ENCODE data around the gene MYH14.
"Not testable (repeated sequence)": the region's sequence is repeated elsewhere in the genome, so short reads cannot be mapped to it uniquely, and the experiment has no call there.

Gene MYH14

DNA sequence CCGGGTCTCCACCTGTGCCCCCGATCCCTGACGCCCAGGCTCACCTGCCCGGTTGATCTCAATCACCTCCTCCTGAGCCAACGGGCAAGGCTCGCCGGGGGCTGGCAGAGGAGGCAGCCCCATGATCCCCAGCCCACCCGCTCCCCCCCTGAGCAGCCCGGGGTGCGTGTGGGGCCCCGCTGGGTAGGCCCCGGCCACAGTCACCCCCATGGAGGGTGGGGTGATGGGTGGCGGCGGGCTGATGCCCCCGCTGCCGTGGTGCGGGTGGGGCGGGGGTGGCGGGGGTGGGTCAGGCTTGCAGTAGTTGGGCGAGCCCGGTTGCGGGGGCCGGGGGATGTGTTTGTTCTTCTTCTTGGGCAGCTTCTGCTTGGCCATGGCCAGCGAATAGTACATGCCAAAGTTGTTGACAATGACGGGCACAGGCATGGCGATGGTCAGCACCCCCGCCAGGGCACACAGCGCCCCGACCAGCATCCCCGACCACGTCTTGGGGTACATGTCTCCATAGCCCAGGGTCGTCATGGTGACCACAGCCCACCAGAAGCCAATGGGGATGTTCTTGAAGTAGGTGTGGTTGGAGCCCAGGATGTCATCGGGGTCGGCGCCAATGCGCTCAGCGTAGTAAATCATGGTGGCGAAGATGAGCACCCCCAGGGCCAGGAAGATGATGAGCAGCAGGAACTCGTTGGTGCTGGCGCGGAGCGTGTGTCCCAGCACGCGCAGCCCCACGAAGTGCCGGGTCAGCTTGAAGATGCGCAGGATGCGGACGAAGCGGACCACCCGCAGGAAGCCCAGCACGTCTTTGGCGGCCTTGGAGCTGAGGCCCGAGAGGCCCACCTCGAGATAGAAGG lies 119.7 kb downstream of the MYH14 start:
- no peak for DNase-seq

DNA sequence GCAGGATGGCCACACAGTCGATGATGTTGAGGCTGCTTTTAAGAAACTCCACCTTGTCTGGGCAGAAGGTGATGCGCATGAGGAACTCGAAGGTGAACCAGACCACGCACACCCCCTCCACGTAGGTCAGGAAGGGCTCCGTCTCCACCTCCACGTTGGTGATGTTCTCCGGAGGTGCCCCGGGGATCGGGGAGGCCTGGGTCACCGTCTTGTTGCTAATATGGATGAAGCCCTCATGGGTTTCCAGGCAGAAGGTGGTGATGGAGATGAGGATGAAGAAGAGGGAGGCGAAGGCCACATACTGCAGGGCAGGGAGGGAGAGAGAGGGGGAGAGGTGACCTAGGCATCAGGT lies 120.3 kb downstream of the MYH14 start:
- DNase-seq = no peak

DNA sequence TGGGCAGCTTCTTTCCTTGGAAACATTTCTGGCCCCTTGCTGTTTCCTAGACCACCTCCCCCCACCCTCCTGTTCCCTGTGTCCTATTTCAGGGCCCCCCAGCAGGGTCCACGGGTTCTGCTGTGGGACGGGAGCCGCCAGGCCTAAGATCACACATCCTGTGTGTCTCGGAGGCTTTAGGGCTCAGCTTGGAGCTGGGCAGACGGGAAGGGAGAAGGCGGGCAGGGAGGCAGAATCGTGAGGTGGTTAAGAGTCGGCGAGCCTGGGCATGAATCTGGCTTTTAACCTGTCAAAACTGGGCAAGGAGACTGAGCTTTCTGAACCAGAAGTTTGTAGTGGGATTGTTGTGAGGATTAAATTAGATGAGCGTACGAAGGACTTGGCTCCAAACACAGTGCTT lies 120.9 kb downstream of the MYH14 start:
- no peak for DNase-seq

DNA sequence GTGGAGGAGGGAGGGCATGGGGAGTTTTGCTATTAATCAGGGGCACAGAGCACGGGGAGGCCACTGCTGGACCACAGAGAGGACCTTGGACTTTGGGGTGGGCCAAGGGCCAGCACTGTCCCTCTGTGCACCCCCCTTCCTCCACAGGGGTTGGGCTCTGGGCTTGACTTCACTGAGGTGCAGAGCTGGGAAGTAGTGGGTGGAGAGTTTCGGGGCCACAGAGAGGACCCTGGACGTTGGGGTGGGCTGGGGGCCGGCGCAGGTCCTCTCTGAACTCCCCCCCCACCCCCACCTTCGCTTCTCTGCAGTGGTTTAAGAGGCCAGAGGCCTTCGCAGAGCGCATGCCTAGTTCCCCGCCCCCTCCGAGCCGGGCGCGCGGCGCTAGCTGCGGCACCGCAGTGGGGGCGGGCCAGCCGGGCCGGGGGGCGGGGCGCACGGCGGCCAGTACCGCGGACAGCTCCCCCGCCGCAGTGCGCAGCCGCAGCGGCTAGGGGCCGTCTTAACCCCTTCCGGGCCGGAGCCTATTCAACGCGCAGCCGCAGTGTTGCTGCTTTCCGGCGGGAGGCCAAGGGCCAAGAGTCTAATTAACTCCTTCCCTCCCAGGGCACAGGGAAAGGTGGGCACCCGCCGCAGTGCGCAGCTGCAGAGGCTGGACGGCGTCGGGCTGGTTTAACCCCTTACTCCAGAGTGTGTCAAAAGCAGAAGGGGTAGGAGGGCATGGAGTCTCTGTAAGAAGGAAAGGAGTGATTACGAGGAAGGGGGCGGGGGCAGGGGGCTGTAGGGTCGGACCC lies 122.1 kb downstream of the MYH14 start:
- peak; percentile 80 for DNase-seq

DNA sequence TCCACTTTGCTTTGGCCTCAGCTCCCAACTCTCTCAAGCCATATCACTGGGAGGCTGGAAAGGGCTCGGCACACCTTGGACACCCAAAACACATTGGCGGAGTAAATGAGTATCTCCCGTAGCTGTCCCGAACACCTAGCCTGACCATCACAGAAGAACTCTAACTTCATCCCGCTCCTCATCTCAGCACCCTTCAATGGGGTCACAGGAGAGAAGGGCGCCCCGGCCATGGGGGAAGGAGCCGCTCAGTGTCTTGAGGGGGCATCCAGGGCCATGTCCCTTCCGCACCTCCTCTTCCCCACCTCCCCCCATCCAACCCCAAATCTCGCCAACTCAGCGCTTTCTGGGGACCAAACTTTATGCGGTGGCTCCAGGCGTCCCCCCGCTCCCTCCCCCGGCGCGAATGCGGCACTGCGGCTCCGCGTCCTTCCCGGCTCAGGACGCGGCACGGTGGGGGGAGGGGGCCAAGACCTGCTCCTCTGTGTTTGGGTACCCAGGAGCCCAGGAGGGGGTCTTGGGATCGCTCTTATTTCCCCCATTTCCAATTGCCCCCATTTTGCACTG lies 122.8 kb downstream of the MYH14 start:
- DNase-seq = no peak

DNA sequence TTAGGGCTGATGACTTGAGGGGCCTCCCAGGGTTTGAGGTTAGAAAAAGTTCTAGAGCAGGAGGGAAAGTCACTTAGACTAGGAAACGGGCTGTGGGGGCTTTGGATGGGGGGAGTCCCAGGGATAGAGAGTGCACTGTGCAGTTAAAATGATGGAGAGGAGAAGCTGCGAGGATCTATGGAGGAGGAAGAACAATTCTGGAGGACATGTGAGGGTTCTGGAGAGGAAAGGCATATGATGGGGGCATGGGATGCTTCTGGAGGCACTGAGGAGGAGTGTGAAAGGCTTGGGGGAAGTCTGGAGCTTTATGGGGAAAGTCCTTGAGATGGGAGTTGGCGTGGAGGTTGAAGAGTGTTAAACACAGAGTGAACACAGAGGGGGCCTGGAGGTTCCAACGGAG lies 123.6 kb downstream of the MYH14 start:
- no peak for DNase-seq

DNA sequence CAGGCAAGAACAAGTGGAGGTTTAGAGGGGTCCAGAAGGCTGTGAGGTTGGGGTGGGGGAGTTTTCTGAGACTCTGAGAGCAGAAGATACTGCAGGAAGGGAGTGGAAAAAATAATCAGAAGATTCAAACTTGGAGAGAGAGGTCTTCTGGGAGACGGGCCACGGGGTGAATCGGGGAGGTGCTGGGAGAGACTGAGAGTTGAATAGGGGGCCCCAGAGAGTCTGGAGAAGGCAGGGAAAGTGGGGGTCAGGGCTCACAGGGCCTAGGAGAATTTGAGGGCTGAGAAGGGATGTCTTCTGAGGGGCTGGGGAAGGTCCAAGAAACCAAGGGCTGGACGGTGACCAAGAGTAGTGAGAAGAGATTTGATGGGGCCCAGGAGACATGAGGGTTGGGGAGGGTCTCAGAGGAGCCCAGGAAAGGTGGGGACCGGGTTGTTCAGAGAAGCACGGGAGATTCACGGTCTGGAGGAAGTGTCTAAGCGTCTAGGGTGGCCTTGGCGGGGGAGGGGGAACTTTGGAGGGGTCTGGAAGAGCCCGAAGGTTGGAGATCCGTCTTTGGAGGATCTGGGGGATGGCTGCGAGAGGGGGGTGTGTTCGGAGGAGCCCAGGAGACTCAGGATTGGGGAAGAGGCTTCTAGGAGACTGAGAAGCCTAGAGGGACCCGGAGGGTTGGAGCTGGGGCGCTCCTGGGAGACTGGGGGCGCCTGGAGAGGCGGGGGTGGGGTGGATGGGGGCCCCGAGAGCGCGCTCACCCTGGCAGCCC lies 124.2 kb downstream of the MYH14 start:
- no peak for DNase-seq

DNA sequence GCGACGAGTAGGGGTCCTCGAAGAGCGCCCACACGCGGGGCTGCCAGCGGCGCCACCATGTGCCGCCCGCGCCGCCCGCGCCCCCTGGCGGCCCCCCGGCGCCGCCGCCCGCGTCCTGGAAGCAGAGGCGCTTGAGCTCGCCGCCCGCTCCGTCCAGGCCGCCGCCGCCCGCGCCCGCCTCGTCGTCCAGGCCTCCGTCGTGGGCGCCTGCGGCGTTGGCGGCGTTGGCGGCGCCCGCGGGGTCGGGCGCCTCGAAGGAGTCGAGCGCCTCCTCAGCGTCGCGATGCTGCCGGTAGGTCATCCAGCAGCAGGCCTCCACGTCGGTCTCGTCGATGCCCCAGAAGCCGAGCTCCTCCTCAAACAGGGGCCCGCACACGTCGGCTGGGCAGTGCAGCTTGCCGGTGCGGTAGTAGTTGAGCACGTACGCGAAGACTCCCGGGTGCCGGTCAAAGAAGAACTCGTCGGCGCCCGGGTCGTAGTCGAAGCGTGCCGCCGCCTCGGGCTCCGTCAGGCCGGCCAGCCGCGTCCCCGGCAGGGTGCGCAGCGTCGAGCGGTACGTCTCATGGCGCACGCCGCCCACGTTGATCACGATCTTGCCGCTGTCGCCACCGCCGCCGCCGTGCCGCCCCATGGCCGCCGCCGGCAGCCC lies 124.9 kb downstream of the MYH14 start:
- DNase-seq = peak; percentile 46

DNA sequence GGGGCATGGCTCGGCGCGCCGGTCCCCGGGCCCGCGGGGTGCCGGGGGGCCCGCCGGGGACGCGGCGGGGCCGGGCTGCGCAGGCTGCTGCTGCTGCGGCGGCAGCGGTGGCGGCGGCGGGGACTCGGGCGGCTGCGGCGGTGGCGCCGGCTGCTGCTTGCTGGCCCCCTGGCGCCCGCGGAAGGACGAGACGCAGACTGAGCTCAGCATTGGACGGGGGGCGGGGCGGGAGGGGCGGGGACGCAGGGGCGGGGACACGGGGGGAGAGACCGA lies 125.4 kb downstream of the MYH14 start:
- no peak for DNase-seq

DNA sequence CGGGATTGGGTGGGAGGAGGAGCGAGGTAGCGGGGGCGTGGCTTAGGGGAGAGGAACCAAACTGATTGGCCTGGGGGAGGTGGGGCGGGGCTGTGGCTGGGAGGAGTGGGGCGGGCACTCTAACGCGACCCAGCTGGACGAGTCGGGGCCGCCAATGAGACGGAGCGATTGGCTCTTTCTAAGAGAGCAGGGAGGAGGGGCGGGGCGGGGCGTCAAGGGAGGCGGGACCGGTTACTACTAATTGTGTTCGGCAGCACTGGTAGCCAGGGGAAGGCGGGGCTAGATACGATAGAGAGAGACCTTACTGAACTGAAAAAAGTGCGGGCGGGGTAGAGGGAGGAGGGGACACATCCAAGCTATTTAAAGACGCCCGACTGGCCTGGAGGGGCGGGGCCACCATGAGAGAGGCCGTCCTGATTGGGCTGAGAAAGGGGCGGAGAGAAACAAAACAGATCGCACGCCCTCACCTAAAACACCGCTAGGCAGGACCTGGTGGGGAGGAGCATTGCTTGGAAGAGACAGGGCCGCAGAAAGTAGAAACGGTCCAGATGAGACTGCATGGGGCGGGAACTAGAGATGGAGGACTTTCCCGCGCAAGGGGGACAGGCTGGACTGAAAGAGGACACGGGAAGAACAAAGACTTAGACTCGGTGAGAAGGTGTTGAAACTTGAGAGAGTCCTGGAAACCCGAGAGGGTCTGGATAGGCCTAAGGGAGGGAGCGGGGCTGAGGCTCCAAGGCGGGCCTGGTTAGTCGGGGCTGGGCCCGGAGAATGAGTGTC lies 125.9 kb downstream of the MYH14 start, which contains the start of gene KCNC3:
Gene KCNC3, minus strand, starts transcription at position 232 of the 780 bp plus-strand sequence. CDS start 295 bp downstream, outside the sequence.
- DNase-seq = peak; percentile 100

DNA sequence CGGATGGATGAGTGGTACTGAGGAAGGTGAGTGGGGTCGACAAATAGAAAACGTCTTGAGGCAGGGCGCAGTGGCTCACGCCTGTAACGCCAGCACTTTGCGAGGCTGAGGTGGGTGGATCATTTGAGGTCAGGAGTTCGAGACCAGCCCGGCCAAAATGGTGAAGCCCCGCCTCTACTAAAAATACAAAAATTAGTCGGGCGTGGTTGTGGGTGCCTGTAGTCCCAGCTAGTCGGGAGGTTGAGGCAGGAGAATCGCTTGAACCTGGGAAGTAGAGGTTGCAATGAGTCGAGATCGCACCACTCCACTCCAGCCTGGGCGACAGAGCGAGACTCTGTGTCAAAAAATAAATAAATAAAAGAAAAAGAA lies 126.5 kb downstream of the MYH14 start:
- not testable (repeated sequence) for DNase-seq

DNA sequence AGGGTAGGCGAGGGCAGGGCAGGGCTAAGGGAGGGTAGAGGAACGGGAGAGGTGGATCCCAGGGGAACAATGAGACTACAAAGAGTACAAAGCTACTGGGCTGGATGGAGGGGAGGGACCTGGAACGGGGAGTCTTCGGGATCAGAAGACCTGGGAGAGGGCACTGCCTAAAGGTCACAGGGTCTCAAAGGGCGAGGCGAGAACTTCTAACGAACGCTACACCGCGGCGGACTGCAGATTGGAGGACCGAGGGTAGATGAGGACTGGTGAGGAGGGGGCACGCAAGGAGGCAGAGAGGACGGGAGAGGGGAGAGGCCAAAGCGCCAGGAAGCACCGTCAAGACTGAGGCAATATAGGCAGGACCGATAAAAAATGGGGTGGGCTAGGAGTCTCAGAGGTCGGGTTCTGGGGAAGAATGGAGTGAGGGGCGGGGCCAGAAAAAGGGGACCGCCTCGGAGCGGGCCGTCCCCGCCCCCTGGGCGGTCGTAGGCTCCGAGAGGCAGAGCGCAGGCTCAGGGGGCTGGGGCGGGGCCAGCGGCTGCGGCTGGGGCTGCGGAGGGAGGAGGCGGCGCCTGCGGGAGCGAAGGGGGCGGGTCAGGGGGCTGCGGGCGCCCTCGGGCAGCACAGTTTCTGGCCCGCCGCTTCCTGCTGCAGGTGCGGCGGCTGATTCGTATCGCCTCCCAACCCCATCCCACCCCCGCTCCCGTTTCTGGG lies 127.1 kb downstream of the MYH14 start:
- DNase-seq = peak; percentile 91

DNA sequence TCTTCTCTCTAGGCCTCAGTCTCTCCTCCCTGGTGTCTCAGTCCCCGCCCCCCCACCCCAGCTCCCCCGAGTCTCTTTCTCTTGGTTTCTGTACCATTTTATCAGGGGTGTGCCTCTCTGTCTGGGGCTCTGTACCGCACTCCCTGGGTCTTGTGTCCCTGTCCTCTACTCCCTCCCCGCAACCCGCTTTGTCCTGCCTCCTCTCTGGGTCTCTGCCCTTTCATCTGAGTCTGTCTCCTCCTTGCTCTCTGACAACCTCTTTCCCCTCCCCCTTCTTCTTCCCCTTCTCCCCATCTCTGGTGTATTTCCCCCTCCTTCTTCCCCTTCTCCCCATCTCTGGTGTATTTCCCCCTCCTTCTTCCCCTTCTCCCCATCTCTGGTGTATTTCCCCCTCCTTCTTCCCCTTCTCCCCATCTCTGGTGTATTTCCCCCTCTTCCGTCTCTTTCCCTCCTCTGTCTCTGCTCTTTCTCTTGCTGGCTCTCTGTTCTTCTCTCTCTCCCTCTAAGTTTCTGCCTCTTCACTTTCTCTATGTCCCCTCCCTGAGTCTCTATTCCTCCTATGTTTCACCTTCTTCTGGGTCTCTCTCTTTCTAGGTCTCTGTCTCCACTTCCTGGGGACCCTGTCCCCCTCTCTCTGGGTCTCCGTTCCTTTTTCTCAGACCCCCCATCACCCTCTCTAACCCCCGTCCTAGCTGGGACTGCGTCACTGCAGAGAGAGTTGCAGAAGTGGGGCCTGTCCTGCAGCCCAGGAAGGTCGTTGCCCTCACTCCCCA lies 128.0 kb downstream of the MYH14 start:
- DNase-seq = no peak

DNA sequence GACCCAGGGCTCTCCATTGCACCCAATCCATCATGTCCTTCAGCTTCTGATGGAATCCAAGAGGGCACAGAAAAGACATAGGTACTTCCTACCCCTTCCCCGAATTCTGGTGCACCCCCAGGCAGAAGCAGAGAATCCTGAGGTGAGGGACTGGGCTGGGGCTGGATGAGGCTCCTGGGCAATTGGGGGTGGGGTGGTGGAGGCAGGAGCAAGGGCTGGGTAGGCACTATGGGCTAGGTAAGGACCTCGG lies 128.5 kb downstream of the MYH14 start:
- no peak for DNase-seq

DNA sequence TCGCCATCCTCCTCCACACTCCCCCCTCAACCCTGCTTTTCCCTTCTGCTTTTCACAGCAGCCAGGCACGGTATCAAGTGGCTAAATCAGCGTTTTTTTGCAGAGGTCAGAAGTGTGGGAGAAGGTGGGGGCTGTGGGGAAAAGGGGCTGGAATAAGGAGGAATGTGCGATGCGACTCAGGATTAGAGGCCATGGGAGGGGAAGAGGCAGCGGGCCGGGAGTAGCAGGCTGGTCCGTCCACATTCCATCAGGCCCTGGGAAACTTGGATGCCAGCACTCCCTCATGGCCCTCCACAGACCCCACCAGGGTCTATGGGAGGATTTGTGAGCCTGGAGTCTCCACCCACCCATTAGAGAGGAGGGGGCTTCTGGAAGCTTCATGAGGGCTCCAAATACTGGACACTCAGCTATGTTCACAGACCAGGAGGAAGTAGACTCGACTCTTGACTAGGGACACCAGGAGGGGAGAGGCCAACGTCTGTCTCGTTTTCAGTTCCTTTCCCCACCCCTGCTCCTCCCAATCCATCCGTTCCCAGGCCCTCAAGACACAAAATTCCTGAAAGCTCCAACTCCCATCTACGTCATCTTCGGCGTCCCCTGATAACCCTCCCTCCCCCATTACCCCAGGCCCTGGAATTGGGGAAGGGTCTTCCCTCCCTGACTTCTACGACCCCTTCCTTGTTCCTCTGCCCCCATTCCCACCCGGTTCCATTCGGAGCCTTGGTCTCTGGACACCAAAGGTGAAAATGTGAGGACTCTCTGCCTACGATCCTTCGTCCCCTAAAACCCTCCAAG lies 129.0 kb downstream of the MYH14 start:
- DNase-seq = peak; percentile 60

DNA sequence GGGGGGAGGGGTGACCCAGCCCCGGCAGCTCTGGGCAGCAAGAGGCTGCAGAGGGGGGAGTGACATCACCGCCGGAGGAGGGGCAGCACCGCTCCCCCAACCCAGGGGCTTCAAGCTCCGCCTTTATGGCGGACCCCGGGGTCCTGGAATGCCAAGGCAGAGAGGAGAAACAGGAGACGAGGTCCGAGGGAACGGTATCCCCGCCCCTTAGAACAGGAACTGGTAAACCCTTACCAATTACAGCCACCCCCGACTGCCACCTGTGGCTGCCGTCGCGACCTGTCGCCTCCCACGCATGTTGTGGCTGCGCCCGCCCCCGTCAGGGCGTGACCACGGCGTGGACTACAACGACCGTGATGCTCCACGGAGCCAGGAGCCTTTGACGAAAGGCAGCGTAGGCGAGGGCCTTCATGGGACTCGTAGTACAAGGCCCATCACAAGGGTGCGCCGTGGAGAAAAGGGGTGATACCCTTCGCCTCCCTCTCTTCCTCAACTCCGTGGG lies 129.9 kb downstream of the MYH14 start:
- peak; percentile 99 for DNase-seq

DNA sequence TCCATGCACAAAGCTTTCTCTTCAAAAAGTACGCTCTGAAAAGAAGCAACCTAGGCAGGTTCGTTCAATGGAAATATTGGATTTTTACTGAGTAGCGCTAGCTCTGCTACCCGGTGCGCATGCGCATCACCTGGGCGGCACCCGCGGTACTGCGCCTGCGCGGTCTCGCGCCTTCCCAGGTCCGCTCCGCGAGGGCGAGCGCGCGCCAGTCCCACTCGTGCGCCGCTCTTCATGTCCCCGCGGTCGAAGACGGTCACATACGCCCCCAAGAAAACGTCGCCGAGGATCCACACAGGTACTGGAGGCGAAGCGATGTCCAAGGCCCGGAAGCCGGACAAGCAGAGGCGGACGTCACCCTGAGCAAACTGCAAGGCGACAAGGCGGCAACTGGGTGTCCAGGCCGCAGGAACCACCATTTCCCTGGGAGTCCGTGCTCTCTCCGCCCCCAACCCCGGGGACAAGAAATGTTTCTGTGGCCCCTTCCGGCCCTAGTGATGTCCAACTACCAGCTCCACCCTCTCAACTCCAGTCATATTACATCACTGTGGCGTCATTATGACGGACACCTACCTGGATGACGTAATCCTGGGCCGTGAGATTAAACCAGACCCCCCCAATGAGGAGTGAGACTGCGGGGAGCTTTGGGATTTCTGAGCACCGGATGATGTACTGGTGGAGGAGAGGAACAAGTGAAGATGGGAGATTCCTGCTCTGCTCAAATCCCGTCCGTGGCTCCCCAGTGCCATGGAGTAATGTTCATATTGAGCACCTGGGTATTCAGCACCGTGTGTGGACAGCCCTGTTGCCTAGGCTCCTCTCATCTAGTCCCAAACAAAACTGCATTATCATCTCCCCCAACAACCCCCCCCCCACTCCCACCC lies 130.6 kb downstream of the MYH14 start:
- peak; percentile 92 for DNase-seq

DNA sequence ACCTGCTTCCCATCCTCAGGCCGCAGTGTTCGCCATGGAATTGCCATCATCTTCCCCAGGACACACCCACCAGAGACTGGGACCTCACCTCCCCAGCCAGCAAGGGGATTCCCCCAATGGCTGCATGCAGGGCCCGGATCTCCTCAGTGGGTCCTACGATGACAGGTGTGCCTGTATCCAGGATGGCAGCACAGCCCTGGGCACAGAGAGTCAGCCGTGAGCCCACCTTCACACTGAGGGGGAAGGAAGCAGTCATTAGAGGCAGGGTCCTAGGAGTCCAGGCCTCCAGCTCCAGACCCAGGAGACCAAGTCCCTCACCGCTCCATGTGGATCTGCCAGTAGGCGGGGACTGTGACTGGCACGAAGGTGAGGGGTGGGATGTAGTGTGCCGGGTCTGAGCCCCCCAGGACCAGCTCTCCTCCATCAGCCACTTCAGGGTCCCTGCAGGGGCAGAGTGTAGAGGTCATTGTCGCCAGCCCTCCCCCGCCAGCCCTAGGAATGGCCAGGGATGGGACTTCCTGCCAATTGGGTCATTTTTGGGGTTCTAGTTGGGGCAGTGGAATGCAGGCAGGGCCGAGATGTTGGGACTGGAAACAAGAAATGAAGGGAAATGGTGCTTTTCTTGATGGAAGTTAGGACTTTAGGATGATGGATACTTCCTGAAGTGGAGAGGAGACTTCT lies 131.5 kb downstream of the MYH14 start:
- no peak for DNase-seq
